Measurements from ENCODE around the gene SLC35D3.

DNA sequence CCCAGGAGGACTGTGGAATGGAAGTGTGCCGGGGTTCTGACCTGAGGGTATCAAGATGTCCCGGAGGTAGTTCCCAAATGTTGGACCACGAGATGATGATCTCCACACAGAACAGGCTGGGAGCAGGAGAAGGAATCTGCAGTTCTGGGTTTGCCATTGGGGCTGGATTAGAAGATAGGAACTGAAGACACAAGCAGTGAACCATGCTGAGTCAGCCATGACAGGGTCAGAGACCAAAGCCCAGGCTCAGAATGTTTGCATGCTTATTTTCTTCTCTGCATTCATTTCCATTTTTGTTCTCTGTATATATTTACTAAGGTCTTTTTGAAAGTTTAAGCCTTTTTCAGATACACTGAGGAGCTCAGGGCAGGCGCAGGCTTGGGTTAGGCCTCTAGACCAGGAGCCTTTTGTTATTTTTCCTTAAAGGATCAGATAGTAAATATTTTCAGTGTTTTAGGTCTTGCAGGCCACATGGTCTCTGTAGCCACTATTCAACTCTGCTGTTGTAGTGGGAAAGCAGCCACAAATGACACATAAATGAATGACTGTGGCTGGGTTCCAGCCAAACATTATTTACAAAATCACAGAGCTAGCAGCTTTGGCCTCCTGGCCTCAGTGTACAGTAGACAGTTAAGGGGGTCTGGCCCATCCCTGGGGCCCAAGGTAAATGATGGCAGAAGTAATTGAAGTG is 28.5 kb downstream of the SLC35D3 start:
- TF ChIP-seq, protein P1, sequence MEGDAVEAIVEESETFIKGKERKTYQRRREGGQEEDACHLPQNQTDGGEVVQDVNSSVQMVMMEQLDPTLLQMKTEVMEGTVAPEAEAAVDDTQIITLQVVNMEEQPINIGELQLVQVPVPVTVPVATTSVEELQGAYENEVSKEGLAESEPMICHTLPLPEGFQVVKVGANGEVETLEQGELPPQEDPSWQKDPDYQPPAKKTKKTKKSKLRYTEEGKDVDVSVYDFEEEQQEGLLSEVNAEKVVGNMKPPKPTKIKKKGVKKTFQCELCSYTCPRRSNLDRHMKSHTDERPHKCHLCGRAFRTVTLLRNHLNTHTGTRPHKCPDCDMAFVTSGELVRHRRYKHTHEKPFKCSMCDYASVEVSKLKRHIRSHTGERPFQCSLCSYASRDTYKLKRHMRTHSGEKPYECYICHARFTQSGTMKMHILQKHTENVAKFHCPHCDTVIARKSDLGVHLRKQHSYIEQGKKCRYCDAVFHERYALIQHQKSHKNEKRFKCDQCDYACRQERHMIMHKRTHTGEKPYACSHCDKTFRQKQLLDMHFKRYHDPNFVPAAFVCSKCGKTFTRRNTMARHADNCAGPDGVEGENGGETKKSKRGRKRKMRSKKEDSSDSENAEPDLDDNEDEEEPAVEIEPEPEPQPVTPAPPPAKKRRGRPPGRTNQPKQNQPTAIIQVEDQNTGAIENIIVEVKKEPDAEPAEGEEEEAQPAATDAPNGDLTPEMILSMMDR (IDR thresholded peaks at IDR 0.05; ENCODE audit: low read length), result no peak
- TF ChIP-seq EZH2 (IDR thresholded peaks at IDR 0.05; ENCODE audit: borderline replicate concordance, low read length), result no peak

Measured in OCI-LY1 (cell line).